K562 (cell line): ENCODE data around the gene ADK. TPM values are rescaled to one million over a fixed set of nuclear protein-coding genes. Genes with fewer than 3 reads are reported as not detected.
A peak's percentile ranks its signal among the peaks of the same experiment; 100 is the strongest.

Experiments used
- ARHGAP35 ChIP-seq: fragments of 450-650 bp; IDR thresholded peaks from 2 replicates; pipeline ENCODE4 v1.6.1; 2018; ENCODE audit not compliant: partially characterized antibody
- CBFB ChIP-seq: sonication (generic); formaldehyde crosslinking; IDR thresholded peaks from 2 replicates; pipeline ENCODE4 v1.4.0; 2020; ENCODE audit warnings: mild to moderate bottlenecking, missing genetic modification reagents
- ETS1 ChIP-seq: conservative IDR thresholded peaks from 2 replicates; pipeline ENCODE4 v1.6.1; 2011; ENCODE audit warnings: low read depth, mild to moderate bottlenecking, low read length; ENCODE audit not compliant: control insufficient read depth
- ETV5 ChIP-seq: sonication (generic); formaldehyde crosslinking; IDR thresholded peaks from 2 replicates; pipeline ENCODE4 v1.4.0; 2020; ENCODE audit warnings: low read depth, mild to moderate bottlenecking, missing genetic modification reagents
- HMBOX1 ChIP-seq: sonication (generic); IDR thresholded peaks from 2 replicates; pipeline ENCODE4 v1.6.1; 2016
- KAT8 ChIP-seq: fragments of 450-650 bp; IDR thresholded peaks from 2 replicates; pipeline ENCODE4 v1.6.1; 2016; ENCODE audit warnings: low read depth, mild to moderate bottlenecking
- MGA ChIP-seq: fragments of 450-650 bp; IDR thresholded peaks from 2 replicates; pipeline ENCODE4 v1.6.1; 2016; ENCODE audit warnings: mild to moderate bottlenecking, moderate library complexity
- NFE2 ChIP-seq: IDR thresholded peaks from 2 replicates; pipeline ENCODE4 v1.6.1; 2014; ENCODE audit warnings: antibody characterized with exemption, low read depth
- NR2C1 ChIP-seq, 2 experiments: fragments of 450-650 bp; IDR thresholded peaks; 2 replicates each; pipeline ENCODE4 v1.6.1; 2017; ENCODE audit warnings: mild to moderate bottlenecking in 2 of 2, antibody characterized with exemption in 1 of 2, inconsistent platforms in 1 of 2, missing compliant biosample characterization in 1 of 2, missing genetic modification characterization in 1 of 2
- PHF20 ChIP-seq: fragments of 450-650 bp; IDR thresholded peaks from 2 replicates; pipeline ENCODE4 v1.6.1; 2018; ENCODE audit not compliant: partially characterized antibody
- PRPF4 ChIP-seq: fragments of 200-400 bp; formaldehyde crosslinking; IDR thresholded peaks from one replicate; pipeline ENCODE4 v1.6.1; 2017; ENCODE audit warnings: low read length, low read depth, mild to moderate bottlenecking; ENCODE audit not compliant: insufficient read depth, poor library complexity, severe bottlenecking
- RBM34 ChIP-seq: fragments of 200-400 bp; formaldehyde crosslinking; IDR thresholded peaks from 2 replicates; pipeline ENCODE4 v1.6.1; 2018; ENCODE audit warnings: low read length, borderline replicate concordance; ENCODE audit not compliant: insufficient read depth
- ZKSCAN8 ChIP-seq: fragments of 200-800 bp; sonication (Bioruptor generic); IDR thresholded peaks from 2 replicates; pipeline ENCODE4 v1.6.1; 2016; ENCODE audit warnings: missing genetic modification characterization, missing compliant biosample characterization
- ZNF707 ChIP-seq: fragments of 250-450 bp; sonication (Bioruptor Pico); conservative IDR thresholded peaks from 2 replicates; pipeline ENCODE4 v1.8.0; 2022; ENCODE audit warnings: inconsistent platforms, mild to moderate bottlenecking, moderate library complexity
- polyA plus RNA-seq, 8 experiments: library from polyadenylated mRNA; depleted of rRNA in 4 of 8; stranded (reverse) in 5 of 8; unstranded in 3 of 8; fragments of >200 nt; fragmentation: Nextera tagmentation in 2 of 8; fragmentation: Illumina TruSeq in 1 of 8; extraction: Ambion mirVana in 2 of 8; extraction: Trizol in 1 of 8; gene quantifications; 2 replicates each; pipeline versions ENCODE4 v1.2.1 to v1.2.3, GENCODE V29; 2011 to 2014; ENCODE audit warnings: inconsistent platforms in 1 of 8, missing spikeins in 1 of 8
- total RNA-seq, 7 experiments: library from RNA; depleted of rRNA in 6 of 7; stranded (reverse); fragments of >200 nt in 6 of 7; fragmentation: Illumina TruSeq in 2 of 7; extraction: Trizol in 2 of 7; gene quantifications; 2 replicates each; pipeline versions ENCODE4 v1.2.1 to v1.2.3, GENCODE V29; 2011 to 2021; ENCODE audit warnings: low replicate concordance in 1 of 7

Gene ADK
- total and polyA plus RNA-seq, 9 of the 15 experiments (the other 6 are each of a cell fraction or from before 2014, with no cell fraction given), result 54.2 to 97.8 (median 73.6) TPM

- TF ChIP-seq ZKSCAN8 (CRISPR knock-in tag) (peak; percentile 90), ARHGAP35 (no peak), ZNF707 (CRISPR knock-in tag) (peak; percentile 61; the same call in 1 of the 2 replicates), NFE2 (no peak), ETS1 (no peak), PHF20 (no peak), KAT8 (no peak), CBFB (no peak), ETV5 (CRISPR knock-in tag) (no peak), NR2C1 (IDR thresholded peaks at IDR 0.05) (no peak), NR2C1 (tag; IDR thresholded peaks at IDR 0.05) (peak; percentile 90), PRPF4 (no peak), HMBOX1 (peak; percentile 29; the same call in 1 of the 2 replicates), MGA (no peak), RBM34 (no peak)
Measured at GRCh38 chr10:74179111-74179710, 28.2 kb downstream of the ADK start (continued).
